GM12892 (cell line): ENCODE measurements around the gene TRIM16.

ENCODE experiments used
- POLR2A ChIP-seq: IDR thresholded peaks from 2 replicates; pipeline ENCODE4 v1.6.1; 2011; ENCODE audit warnings: low read depth, low read length, control low read depth
- POLR2AphosphoS5 ChIP-seq: IDR thresholded peaks from 2 replicates; pipeline ENCODE4 v1.6.1; 2011; ENCODE audit warnings: low read depth, low read length, control low read depth
- TAF1 ChIP-seq: IDR thresholded peaks from 2 replicates; pipeline ENCODE4 v1.6.1; 2011; ENCODE audit warnings: low read depth, mild to moderate bottlenecking, control low read depth, low read length, borderline replicate concordance

GRCh38 chr17:15662681-15663080 is 21.4 kb downstream of the TRIM16 start:
- no peak for TF ChIP-seq POLR2A
- TF ChIP-seq POLR2AphosphoS5 = no peak
- no peak for TF ChIP-seq TAF1
